Islet of Langerhans (tissue), 1 donor: Measurements from ENCODE around the gene GPR42.
"Not testable (repeated sequence)": the region's sequence is repeated elsewhere in the genome, so short reads cannot be mapped to it uniquely, and the experiment has no call there.

Source experiments
- FAIRE-seq: peaks from one replicate; lab custom pipeline; 2011; peaks lifted over from hg19 to GRCh38; lab: Jason Lieb, UNC

The GPR42 gene

DNA sequence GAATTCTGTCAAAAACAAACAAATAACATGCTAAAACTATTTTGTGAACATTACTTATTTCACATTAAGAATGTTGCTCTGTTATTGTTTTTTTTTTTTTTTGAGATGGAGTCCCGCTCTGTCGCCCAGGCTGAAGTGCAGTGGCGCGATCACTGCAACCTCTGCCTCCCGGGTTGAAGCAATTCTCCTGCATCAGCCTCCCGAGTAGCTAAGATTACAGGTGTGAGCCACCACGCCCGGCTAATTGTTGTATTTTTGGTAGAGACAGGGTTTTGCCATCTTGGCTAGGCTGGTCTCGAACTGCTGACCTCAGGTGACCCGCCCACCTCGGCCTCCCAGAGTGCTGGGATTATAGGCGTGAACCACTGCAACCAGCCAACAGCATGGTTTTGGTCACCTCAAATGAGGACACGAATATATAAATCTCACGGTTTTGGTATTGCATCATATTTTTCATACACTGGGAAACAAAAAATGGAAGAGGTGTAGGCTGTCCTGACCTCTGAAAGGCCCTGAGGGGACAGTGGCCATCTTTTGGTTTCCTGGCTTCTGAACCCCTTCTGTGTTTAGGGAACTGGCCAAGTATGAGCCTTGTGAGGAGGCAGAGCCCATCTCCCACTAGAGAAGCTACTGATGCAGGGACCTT is 25.5 kb downstream of the GPR42 start:
- no peak for FAIRE-seq

DNA sequence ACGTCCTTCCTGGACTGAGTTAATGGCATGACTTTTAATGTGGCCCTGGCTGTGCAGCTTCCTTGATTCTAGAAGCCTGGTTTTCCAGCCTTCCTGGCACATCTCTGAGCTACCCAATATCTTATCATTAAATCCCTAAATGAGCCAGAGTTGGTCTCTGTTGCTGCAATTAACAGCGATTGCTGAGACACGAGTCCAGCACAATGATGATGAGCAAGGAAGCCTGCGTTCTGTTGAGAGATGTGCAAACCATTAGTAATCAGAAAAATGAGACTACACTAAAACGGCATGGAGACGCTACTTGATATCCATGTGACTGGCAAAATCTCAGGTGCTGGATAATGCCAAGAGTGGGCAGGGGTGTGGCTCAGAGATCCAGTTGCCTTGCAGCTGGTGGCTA is 26.2 kb downstream of the GPR42 start:
- no peak for FAIRE-seq

DNA sequence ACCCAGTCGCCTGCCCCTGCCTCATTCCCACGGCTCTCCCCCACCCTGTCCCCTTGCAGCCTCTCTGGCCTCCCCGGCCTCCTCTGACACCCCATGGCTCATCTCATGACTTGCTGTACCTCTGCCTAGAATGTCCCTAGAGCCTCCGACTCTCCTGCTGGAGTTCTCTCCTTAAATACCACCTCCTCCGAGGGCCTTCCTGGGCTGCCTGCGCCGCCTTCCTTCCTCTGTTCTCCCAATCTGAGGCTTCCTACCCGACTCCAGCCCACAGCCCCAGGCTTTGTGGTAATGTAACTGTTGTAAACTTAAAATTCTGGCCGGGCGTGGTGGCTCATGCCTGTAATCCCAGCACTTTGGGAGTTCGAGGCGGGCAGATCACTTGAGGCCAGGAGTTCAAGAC is 27.7 kb downstream of the GPR42 start:
- FAIRE-seq, result no peak

DNA sequence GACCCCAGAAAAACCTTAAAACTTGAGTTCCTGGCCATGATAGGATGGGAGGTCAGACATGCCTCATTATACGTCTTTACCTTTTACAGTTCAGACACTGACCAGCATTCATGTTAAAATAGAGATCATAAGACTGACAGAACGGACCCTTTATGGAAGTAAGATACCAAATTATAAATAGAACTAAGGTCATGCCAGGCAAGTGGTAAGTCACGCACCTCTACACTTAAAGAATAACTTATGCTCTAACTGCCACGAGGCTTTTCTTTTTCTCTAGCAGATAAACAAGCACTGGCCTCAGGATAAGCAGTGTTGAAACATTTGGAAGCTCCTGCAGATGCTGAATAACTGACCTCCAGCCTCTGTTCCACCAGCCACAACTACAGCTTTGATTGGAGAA is 28.4 kb downstream of the GPR42 start:
- FAIRE-seq, result no peak

DNA sequence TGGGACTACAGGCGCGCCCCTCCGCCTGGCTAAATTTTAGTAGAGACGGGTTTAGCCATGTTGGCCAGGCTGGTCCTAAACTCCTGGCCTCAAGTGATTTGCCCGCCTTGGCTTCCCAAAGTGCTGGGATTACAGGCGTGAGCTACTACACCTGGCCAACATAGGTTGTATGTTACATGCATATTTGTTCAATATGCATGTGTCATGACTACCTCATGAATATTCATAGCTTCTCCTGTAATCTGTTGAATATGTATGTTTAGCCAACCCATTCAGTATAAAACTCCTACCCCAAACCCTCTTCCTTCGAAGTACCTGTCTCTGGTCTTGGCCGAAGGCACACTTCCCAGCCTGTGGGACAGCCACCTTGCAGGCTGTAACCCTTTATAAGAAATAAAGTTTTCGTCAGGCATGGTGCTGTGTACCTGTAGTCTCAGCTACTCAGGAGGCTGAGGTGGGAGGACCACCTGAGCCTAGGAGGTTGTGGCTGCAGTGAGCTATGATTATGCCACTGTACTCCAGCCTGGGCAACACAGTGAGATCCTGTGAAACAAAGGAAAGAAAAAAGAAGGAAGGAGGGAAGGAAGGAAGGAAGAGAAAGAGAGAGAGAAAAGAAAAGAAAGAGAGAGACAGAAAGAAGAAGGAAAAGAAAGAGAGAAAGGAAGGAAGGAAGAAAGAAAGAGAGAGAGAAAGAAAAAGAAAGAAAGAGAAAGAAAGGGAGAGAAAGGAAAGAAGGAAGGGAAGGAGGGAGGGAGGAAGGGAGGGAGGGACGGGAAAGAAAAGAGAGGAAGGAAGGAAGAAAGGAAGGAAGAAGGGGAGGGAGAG is 29.3 kb downstream of the GPR42 start:
- FAIRE-seq, result no peak

DNA sequence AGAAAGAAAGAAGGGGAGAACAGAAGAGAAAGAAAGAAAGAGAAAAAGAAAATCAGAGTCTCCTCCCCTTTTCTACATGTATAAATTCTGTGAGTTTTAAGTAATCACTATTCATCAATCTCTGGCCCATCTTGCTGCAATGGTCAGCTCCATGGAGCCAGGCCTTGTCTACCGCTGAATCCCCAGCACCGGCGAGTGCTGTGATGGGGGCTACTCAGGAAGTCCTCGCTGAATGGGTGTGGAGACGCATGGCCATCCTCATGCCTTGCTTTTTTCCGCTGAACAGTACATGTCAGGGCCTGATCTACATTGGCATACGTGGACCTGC is 29.9 kb downstream of the GPR42 start:
- FAIRE-seq, result no peak

DNA sequence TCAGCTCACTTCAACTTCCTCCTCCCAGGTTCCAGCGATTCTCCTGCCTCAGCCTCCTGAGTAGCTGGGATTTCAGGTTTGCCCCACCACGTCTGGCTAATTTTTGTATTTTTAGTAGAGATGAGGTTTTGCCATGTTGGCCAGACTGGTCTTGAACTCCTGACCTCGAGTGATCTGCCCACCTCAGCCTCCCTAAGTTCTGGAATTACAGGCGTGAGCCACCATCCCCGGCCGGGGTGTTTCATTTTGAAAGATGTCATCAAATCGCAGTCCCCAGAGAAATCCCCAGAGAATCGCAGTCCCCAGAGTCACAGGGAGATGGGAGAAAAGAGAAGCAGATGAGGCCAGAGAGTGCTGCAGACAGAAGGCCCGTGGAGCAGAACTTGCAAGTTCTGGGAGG is 30.5 kb downstream of the GPR42 start:
- FAIRE-seq, result not testable (repeated sequence)

DNA sequence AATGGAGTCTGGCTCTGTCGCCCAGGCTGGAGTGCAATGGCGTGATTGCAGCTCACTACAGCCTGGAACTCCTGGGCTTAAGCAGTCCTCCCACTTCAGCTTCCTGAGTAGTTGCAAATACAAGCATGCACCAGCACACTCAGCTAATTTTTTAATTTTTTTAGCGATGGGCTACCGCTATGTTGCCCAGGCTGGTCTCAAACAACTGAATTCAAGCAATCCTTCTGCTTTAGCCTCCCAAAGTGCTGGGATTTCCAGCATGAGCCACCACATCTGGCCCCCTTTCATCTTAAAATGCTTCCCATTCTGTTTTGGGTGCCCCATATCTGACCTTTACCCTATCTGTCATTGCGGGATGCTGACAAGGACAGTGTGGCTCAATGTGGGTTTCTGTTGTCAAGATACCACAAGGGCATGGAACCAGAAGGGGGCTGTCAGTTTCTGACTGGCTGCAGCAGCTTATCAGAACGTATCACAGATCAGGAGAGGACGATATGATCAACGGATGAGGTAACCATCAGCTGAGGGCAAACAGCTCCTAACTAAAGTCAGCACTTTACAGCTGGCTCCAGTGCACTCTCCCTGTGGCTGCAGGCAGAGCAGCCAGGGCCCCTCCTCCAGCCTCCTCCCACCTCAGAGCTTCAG is 32.4 kb downstream of the GPR42 start:
- FAIRE-seq, result no peak

DNA sequence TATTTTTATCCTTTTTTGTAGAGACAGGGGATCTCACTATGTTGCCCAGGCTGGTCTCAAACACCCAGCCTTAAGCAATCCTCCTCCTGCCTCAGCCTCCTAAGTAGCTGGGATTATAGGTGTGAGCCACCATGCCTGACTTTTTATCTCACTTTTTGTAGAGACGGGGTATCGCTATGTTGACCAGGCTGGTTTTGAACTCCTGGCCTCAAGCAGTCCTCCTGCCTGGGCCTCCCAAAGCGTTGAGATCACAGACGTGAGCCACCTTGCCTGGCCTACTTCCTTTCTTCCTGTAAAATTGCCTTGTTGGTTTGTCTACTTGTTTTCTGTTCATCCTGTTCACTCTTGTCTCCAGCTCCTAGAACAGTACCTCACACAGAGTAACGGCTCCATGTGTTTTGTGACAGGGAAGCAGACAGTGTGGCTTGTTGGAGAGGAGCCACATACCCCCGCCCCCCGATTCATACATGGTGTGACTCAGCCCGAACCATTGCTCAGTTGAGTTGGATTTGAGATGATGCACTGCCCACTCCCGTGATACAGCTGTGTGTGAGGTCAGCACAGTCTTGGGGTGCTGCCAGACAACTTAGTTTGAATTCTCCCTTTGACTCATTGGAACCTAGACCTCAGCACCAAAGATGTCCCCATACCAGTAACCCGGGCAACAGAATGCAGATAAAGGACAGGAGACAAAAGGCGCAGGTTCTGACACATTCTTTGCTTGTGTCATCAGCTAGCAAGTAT is 34.2 kb downstream of the GPR42 start:
- FAIRE-seq, result no peak

DNA sequence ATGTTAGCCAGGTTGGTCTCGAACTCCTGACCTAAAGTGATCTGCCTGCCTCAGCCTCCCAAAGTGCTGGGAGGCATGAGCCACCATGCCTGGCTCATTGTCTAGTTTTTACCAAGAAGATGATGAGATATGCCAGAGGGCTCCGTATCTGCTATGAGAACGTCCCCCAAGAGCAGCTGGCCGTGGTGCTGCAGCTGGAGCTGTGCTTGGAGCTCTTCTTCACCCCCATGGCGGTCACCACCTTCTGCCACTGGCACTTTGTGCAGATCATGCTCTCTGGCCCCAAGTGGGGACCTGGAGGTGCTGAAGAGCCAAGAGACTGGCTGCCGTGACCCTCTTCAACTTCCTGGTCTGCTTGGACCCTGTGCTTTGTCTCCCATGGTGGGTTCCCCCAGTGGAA is 36.8 kb downstream of the GPR42 start:
- no peak for FAIRE-seq

DNA sequence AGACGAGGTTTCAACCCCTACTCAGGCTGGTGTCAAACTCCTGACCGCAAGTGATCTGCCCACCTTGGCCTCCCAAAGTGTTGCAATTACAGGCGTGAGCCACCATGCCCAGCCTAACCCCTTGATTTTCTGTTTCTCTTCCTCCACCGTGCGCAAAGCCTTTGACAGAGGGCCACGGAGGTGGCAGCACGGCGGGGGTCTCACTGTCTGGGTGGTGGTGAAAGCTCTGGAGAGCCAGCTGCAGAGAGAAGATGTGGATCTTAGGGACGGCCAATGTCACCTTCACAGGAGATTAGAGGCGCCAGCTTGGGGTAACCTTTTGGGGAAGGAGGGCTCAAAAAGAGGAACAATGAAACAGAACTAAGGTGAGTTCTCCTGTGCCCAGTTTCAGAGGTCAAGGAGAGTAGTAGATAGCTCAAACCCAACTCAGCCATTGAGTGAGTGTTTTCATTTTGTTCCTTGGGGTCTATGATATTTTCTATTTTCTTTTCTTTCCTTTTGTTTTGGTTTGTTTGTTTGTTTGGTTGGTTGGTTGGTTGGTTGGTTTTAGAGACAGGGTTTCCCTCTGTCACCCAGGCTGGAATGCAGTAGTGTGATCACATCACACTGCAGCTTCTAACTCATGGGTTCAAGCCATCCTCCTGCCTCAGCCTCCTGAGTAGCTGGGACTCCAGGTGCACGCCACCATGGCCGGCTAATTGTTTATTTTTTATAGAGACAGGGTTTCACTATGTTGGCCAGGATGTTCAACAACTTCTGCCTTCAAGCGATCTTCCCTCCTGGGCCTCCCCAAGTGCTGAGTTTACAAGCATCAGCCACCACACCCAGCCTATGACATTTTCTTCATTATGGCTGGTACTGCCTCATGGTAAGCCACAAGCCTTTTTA is 37.7 kb downstream of the GPR42 start:
- FAIRE-seq, result no peak

DNA sequence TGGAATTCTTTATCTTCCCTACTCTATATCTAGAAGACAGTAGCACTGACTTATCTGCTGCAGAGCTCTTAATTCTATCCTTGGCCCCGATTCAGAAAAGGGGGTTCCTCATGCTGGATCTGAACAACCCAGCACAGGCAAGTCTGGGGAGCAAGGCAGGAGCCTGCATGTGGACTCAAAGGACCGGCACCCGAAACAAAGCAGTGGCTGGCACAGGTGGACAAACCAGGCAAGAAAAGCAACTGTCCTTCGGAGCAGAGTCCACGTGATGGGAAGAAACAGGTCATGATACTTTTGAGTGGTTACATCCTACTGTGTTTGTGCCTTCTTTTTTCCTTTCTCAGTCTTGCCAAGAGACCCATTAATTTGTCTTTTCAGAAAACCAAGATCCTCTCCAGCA is 38.3 kb downstream of the GPR42 start:
- no peak for FAIRE-seq

DNA sequence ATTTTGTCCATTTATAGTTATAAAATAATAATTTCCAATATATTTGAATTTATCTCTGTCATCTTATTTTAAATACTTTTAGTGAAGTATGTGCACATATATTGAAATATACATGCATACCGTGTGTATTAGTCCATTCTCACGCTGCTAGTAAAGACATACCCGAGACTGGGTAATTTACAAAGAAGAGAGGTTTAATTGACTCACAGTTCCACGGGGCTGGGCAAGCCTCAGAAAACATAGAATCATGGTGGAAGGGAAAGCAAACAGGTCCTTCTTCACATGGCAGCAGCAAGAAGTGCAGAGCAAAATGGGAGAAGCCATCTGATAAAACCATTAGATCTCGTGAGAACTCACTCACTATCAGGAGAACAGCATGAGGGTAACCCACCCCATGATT is 39.6 kb downstream of the GPR42 start:
- FAIRE-seq, result no peak

DNA sequence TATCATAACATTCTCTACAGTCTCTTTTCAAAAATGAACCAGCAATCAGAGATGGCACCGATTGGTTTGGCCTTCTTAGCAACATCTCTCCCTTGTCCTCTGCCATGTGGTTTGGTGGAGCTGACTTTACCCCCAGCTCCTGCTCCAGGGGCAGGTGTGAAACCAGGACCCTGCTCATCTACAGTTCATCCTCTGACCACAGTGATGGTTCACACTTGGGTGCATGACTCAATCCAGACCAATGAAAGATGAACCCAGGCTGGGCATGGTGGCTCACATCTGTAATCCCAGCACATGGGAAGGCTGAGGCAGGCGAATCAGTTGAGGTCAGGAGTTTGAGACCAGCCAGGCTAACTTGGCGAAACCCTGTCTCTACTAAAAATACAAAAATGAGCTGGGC is 43.6 kb downstream of the GPR42 start:
- FAIRE-seq, result no peak

DNA sequence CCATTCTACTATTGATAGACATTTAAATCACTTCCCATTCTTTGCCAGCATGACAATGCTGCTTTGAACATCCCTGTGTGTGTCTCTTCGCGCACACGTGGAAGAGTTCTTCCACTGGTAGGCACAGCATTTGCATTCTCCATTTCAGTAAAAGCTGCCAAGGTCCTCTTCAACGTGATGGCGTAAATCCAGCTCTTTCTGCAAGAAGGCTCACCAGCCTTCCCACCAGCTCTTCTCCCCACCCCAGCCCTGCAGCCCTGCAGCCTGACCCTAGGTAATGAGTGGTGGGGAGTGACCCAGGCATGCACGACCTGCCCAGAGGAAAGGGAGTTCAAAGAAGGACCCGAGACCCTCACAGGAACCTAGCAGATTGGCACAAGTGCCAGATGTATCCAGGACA is 45.5 kb downstream of the GPR42 start:
- no peak for FAIRE-seq

DNA sequence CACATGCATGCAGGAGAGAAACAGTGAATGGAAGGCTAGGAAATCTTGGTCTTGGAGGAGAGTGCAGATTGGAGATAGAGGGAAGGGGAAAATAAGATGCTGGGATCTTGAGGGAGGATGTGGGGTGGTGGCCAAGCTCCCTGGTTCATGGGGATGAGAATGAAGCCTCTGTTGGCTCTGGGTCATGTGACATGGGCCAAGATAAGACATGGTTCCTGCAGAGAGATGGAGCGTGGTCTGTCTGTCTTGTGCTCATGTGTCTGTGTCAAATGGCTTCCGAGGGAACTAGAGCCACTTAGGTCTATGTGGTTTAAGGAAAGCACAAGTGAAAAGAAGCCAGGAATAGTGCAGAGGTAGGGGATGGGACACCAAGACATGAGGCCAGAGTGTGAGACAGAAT is 46.4 kb downstream of the GPR42 start:
- FAIRE-seq, result no peak

DNA sequence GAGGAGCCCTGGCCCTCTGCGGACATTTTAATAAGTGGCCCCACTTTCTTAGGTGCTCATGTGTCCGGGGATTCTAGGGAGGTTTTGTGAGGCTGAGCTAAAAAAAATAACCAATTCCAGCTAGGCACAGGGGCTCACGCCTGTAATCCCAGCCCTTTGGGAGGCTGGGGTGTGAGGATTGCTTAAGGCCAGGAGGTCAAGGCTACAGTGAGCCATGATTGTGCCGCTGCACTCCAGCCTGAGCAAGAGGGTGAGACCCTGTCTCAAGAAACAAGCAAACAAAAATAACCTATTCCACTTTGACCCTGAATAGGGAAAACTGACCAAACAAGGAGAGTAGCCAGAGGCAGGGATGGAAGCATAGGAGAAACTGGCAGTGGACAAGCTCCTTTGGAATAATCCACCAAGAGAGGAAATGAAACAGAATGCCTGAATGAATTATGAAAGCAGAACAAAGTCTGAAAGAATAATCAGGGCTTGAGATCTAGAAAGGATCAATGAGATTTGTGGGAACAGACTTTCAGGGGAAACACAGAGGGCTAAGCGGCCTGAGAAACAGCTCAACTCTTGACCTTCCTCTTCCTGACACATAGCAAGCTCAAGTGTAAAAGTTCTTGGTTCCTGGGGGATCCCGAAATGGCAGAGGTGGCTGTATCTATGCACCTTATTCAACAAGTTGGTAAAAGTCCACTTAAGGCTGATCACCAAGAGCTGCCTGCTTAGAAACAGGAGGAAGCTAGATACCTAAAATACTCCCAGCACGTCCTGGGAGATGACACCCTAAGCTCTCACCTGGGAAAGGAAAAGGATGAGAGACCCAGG is 47.1 kb downstream of the GPR42 start:
- FAIRE-seq, result no peak

DNA sequence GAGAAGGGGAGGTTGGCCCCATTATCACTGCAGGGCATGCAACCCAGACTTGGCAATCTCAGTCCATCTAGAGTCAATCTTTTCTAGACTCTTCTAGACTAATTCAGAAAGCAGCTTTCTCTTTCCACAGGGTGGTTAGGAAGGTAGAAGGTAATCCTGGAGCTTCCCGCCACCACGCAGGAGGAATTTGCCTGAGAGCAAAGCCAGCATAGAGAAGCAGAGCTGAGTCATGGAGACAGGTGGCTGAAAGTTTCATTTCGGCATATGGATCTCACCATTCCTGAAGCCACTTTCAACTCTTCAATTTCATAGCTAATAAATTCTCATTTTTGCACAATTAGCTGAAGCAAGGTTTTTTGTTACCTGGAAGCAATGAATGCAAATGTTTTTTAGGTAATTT is 48.2 kb downstream of the GPR42 start:
- FAIRE-seq, result no peak

DNA sequence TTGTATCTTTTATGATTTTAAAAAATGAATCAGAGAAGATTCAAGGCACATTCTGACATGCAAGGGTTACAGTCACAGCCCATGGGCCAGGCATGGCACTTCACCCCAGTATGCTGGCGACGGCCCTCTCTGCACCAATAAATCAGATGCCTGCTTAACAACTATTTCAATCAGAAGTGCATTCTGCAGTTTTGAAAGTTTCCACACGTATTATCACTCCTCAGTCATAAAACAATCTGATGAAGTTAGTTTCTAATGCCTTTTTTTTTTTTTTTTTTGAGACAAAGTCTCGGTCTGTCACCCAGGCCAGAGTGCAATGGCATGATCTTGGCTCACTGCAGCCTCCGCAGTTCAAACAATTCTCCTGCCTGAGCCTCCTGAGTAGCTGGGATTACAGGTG is 48.9 kb downstream of the GPR42 start:
- no peak for FAIRE-seq

DNA sequence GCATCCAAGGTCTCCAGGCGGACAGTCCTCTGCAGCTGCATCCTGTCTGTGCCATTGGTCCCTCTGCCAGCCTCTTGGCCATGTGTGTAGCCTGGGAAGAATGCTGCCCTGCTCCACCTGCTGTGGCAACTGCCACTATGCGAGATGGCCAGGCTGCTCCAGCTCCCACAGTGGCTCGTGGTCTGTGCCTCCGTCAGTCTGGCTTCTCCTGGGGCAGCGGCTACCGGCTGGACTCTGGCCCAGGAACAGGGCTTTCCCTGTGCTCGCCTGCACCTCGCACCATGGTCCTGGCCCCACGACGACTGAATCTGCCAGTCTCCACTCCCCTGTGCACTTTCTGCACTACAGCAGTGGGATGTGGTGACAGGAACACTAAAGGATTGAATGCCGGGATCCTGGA is 50.5 kb downstream of the GPR42 start:
- no peak for FAIRE-seq
